Lower leg skin (tissue), 4 donors: Measurements from ENCODE around the gene TMEM94. TPM values are rescaled to one million over a fixed set of nuclear protein-coding genes. Genes with fewer than 3 reads are reported as not detected.

Experiments used
- DNase-seq, 2 donors: peaks; one replicate each; pipeline ENCODE4 v3.0.0-alpha.2; 2019; ENCODE audit warnings: low spot score in 2 of 2
- H3K4me3 ChIP-seq: fragments of 200-600 bp; sonication (generic); 2 replicates; pipeline ENCODE4 v1.5.1; 2017; ENCODE audit warnings: mild to moderate bottlenecking, low read depth; ENCODE audit not compliant: poor library complexity, severe bottlenecking
- CTCF ChIP-seq, 3 donors: fragments of 450-650 bp; IDR thresholded peaks; one replicate each; pipeline ENCODE4 v1.5.1; 2016; ENCODE audit warnings: antibody characterized with exemption in 3 of 3, mild to moderate bottlenecking in 3 of 3, moderate library complexity in 2 of 3
- POLR2A ChIP-seq, 2 donors: fragments of 450-650 bp; IDR thresholded peaks; one replicate each; pipeline ENCODE4 v1.6.1; 2016 to 2017; ENCODE audit warnings: antibody characterized with exemption in 2 of 2, mild to moderate bottlenecking in 1 of 2, moderate library complexity in 1 of 2
- WGBS, 2 donors: methylation state at CpG; one replicate each; pipeline ENCODE4 v1.1.5; 2018; 5-methylcytosine and 5-hydroxymethylcytosine counted together
- intact Hi-C: fragments of 100-400 bp; cut with DNase I; formaldehyde crosslinking; loops from one replicate; pipeline ENCODE4 v1.15.0; 2023; ENCODE audit warnings: low total_unique reads
- total RNA-seq, 4 donors: library from RNA; depleted of rRNA; stranded (reverse); fragments of >200 nt; gene quantifications; one replicate each; pipeline ENCODE4 v1.1.0, GENCODE V29; 2016

TMEM94 gene
- total RNA-seq, 4 donors from 2014 or later, result 39.3 to 103 (median 79.0) TPM

DNA sequence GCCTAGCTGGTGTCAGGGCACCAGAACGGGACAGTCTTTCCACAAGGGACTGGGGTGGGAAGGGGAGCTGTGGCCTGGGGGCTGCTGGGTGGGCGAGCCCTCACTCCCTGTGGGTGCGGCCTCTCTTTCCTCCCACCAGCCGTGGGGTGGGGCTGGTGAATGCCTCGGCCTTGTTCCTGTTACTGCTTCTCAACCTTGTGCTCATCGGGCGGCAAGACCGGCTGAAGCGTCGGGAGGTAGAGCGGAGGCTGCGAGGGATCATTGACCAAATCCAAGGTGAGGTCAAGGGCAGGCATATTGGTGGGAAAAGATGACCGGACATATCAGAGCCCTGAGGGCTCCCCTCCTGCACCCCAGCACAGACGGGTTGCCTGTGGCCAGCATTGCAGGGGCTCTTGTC lies 29.7 kb downstream of the TMEM94 start:
- intact Hi-C loops, result no loop called here
- no peak for DNase-seq
- H3K4me3 ChIP-seq, result no peak overlapping the region
- 84 to 86% methylated on average over 14 of the region's 14 CpGs for WGBS, 2 donors
- TF ChIP-seq CTCF (IDR thresholded peaks at IDR 0.05), result no peak
- no peak for TF ChIP-seq POLR2A (IDR thresholded peaks at IDR 0.05)

- intact Hi-C loops, result no loop called here
These were observed 30.5 kb downstream of the TMEM94 start for GRCh38 chr17:75486951-75487350.

GRCh38 chr17:75487351-75488070 lies 31.1 kb downstream of the TMEM94 start:
- TF ChIP-seq POLR2A (IDR thresholded peaks at IDR 0.05) (no peak), CTCF (IDR thresholded peaks at IDR 0.05) (no peak)
- H3K4me3 ChIP-seq, result no peak overlapping the region
- WGBS, 2 donors, result 68 to 75% methylated on average over 12 of the region's 12 CpGs
- DNase-seq, result no peak
- intact Hi-C loops, result no loop called here

More at GRCh38 chr17:75486951-75487350, 30.5 kb downstream of the TMEM94 start:
- 82 to 86% methylated on average over 5 of the region's 5 CpGs for WGBS, 2 donors
- TF ChIP-seq CTCF (IDR thresholded peaks at IDR 0.05) (no peak), POLR2A (IDR thresholded peaks at IDR 0.05) (no peak)
- H3K4me3 ChIP-seq, result no peak overlapping the region
- no peak for DNase-seq

GRCh38 chr17:75488693-75489510 lies 32.5 kb downstream of the TMEM94 start:
- WGBS, 2 donors, result 92 to 95% methylated on average over 24 of the region's 24 CpGs
- DNase-seq, result no peak
- intact Hi-C loops, result no loop called here
- TF ChIP-seq POLR2A (IDR thresholded peaks at IDR 0.05), result no peak
- no peak for TF ChIP-seq CTCF (IDR thresholded peaks at IDR 0.05)
- H3K4me3 ChIP-seq, result no peak overlapping the region

DNA sequence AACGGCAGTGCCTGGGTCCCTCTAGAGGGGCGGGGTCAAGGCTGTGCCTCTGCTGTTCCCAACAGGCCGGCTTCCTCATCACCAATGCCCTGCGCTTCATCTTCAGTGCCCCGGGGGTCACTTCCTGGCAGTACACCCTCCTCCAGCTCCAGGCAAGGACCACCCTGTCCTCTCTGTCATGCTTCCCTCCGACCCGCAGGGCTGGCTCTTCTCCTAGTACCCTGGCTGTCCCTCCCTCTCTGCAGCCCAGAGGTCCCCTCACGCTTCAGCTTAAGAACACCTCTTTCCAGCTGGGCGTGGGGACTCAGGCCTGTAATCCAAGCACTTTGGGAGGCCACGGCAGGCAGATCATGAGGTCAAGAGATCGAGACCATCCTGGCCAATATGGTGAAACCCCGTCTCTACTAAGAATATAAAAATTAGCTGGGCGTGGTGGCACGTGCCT lies 33.1 kb downstream of the TMEM94 start:
- WGBS, 2 donors, result 76 to 86% methylated on average over 14 of the region's 14 CpGs
- intact Hi-C loops, result no loop called here

More for the DNA sequence above, 33.1 kb downstream of the TMEM94 start:
- no peak for DNase-seq
- TF ChIP-seq CTCF (IDR thresholded peaks at IDR 0.05) (no peak), POLR2A (IDR thresholded peaks at IDR 0.05) (no peak)
- no peak overlapping the region for H3K4me3 ChIP-seq
